Small intestine (tissue), 7 donors: ENCODE measurements around the gene LYZL1. TPM values are rescaled to one million over a fixed set of nuclear protein-coding genes. Genes with fewer than 3 reads are reported as not detected.
"Not testable (repeated sequence)": the region's sequence is repeated elsewhere in the genome, so short reads cannot be mapped to it uniquely, and the experiment has no call there.

Experiments
- DNase-seq, 2 donors: peaks; one replicate each; pipeline versions ENCODE4 v3.0.0 to v3.0.0-alpha.2; 2013
- FAIRE-seq: peaks from 2 replicates; lab custom pipeline; 2012; peaks lifted over from hg19 to GRCh38; lab: Jason Lieb, UNC
- H3K27ac ChIP-seq, 3 donors: one replicate each; pipeline ENCODE4 v1.5.1; 2013; ENCODE audit warnings: low read length in 2 of 3, mild to moderate bottlenecking in 2 of 3, control low read depth in 1 of 3, inconsistent platforms in 1 of 3, low read depth in 1 of 3, moderate library complexity in 1 of 3
- H3K27me3 ChIP-seq, 3 donors: one replicate each; pipeline ENCODE4 v1.6.1; 2013; ENCODE audit warnings: low read length in 3 of 3, inconsistent platforms in 1 of 3; ENCODE audit not compliant: control insufficient read depth in 3 of 3, insufficient read depth in 3 of 3
- H3K36me3 ChIP-seq, 3 donors: one replicate each; pipeline ENCODE4 v1.6.1; 2013; ENCODE audit warnings: low read length in 3 of 3, inconsistent platforms in 1 of 3, low read depth in 1 of 3, mild to moderate bottlenecking in 1 of 3, moderate library complexity in 1 of 3; ENCODE audit not compliant: control insufficient read depth in 3 of 3, insufficient read depth in 2 of 3
- H3K4me1 ChIP-seq, 3 donors: one replicate each; pipeline ENCODE4 v1.6.1; 2013; ENCODE audit warnings: low read length in 2 of 3, inconsistent platforms in 1 of 3, low read depth in 1 of 3, mild to moderate bottlenecking in 1 of 3, moderate library complexity in 1 of 3; ENCODE audit not compliant: control insufficient read depth in 3 of 3, insufficient read depth in 2 of 3
- H3K4me3 ChIP-seq, 3 donors: one replicate each; pipeline ENCODE4 v1.5.1; 2013; ENCODE audit warnings: low read length in 3 of 3, control low read depth in 1 of 3, inconsistent platforms in 1 of 3, low read depth in 1 of 3, mild to moderate bottlenecking in 1 of 3, moderate library complexity in 1 of 3
- H3K9me3 ChIP-seq, 2 donors: one replicate each; pipeline ENCODE4 v1.6.1; 2013; ENCODE audit warnings: low read depth in 1 of 2, low read length in 1 of 2; ENCODE audit not compliant: control insufficient read depth in 2 of 2, insufficient read depth in 1 of 2
- WGBS, 3 donors: extraction: QIAGEN DNeasy Blood & Tissue Kit; methylation state at CpG; one replicate each; pipeline ENCODE4 v1.1.7; 2013; 5-methylcytosine and 5-hydroxymethylcytosine counted together
- polyA plus RNA-seq, 4 donors: library from polyadenylated mRNA; stranded (reverse) in 3 of 4; unstranded in 1 of 4; fragments of 200-250 nt in 3 of 4; fragments of 120-200 nt in 1 of 4; gene quantifications; one replicate each; pipeline versions ENCODE4 v1.2.1 to v1.2.3, GENCODE V29; 2013
- donor health status: healthy with polysubstance abuse.
- donor health status: control.
- donor health status: control.
- donor health status: Bipolar disorder and iron deficiency.
- donor health status: healthy.

LYZL1 gene
- polyA plus RNA-seq, 4 donors, result not detected

DNA sequence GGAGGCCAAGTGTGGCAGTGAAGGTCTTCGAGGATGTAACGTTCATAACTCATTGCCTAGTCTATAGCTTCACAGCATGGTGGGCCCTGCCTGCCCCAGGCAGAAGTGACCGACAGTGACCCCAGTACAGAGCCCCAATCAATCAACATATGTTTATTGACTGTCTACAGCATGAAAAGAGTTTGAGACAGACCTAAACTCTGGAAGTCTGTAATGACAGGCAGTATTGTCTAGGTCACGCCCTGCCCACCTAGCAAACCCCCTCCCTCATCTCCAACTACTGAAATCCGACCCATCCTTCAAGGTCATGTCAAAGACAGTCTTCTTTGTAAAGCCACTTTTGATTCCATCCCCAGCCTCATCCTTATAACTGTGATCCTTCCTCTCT is 43.9 kb downstream of the LYZL1 start:
- Histone ChIP-seq H3K4me1 (no peaks in the 10 kb centered on the region), H3K27me3 (peaks cover 0 to 2% (median 0%) of the 10 kb centered on the region in 3 donors), H3K36me3 (no peaks in the 10 kb centered on the region), H3K27ac (no peak overlapping the region), H3K9me3 (no peaks in the 10 kb centered on the region), H3K4me3 (no peak overlapping the region)
- DNase-seq, result no peak
- whole genome bisulfite sequencing, 3 donors, result 41 to 59% (median 42%) methylated on average over 5 of the region's 5 CpGs
- no peak for FAIRE-seq

DNA sequence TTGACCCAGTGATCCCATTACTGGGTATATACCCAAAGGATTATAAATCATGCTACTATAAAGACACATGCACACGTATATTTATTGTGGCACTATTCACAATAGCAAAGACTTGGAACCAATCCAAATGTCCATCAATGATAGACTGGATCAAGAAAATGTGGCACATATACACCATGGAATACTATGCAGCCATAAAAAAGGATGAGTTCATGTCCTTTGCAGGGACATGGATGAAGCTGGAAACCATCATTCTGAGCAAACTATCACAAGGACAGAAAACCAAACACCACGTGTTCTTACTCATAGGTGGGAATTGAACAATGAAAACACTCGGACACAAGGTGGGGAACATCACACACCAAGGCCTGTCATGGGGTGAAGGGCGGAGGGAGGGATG is 48.7 kb downstream of the LYZL1 start:
- H3K4me1 ChIP-seq, FAIRE-seq, DNase-seq, H3K4me3 ChIP-seq, H3K36me3 ChIP-seq, H3K27ac ChIP-seq, H3K9me3 ChIP-seq, H3K27me3 ChIP-seq: not testable (repeated sequence)
- WGBS, 3 donors, result 66 to 92% (median 82%) methylated on average over 3 to 4 of the region's 4 CpGs

DNA sequence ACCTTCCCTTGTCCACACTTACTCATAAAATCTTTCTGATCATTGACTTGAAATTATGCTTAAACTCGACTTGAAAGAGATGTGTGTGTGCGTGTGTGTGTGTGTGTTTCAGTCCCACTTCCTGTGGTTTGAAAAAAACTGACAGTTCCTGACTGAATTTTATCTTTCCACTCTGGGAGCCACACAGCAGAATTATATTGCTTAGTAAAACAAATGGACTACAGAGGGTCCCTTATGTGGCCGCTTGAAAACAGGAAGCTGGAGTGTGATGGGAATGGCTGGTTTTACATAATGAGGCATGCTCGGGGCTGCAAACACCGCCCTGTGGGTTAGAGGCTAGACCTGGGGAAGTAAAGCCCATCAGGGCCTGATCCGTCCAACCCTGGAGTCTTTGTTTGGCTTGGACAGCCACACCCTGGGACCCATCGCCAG is 54.8 kb downstream of the LYZL1 start:
- Histone ChIP-seq H3K27me3 (peaks cover 0 to 8% (median 0%) of the 10 kb centered on the region in 3 donors), H3K36me3 (no peaks in the 10 kb centered on the region), H3K4me1 (no peaks in the 10 kb centered on the region), H3K4me3 (no peak overlapping the region), H3K27ac (no peak overlapping the region), H3K9me3 (peaks cover 0 to 6% of the 10 kb centered on the region in 2 donors)
- no peak for DNase-seq
- no peak for FAIRE-seq
- WGBS, 3 donors, result 62 to 69% (median 67%) methylated on average over 7 of the region's 7 CpGs

- no peak for FAIRE-seq
- H3K27me3 ChIP-seq, result peaks cover 0 to 8% (median 0%) of the 10 kb centered on the region in 3 donors
Measured at GRCh38 chr10:29344073-29344820, 55.4 kb downstream of the LYZL1 start.

GRCh38 chr10:29345144-29345909 is 56.5 kb downstream of the LYZL1 start:
- WGBS, 3 donors, result 62 to 82% (median 67%) methylated on average over 9 of the region's 9 CpGs
- Histone ChIP-seq H3K27me3 (peaks cover 0 to 5% (median 0%) of the 10 kb centered on the region in 3 donors), H3K9me3 (peaks cover 0 to 6% of the 10 kb centered on the region in 2 donors), H3K4me1 (no peaks in the 10 kb centered on the region), H3K4me3 (no peak overlapping the region), H3K36me3 (no peaks in the 10 kb centered on the region), H3K27ac (no peak overlapping the region)
- no peak for DNase-seq
- FAIRE-seq, result no peak

More at GRCh38 chr10:29344073-29344820, 55.4 kb downstream of the LYZL1 start:
- H3K36me3 ChIP-seq, result no peaks in the 10 kb centered on the region
- 71 to 81% (median 72%) methylated on average over 18 of the region's 18 CpGs for WGBS, 3 donors
- no peak overlapping the region for H3K27ac ChIP-seq
- no peak overlapping the region for H3K4me3 ChIP-seq
- peaks cover 0 to 6% of the 10 kb centered on the region in 2 donors for H3K9me3 ChIP-seq
- no peaks in the 10 kb centered on the region for H3K4me1 ChIP-seq
- no peak for DNase-seq

- Histone ChIP-seq H3K27me3 (peaks cover 0 to 5% (median 0%) of the 10 kb centered on the region in 3 donors), H3K4me3 (no peak overlapping the region), H3K9me3 (peaks cover 0 to 6% of the 10 kb centered on the region in 2 donors), H3K27ac (no peak overlapping the region), H3K4me1 (no peaks in the 10 kb centered on the region), H3K36me3 (no peaks in the 10 kb centered on the region)
- FAIRE-seq (no peak), DNase-seq (no peak)
- WGBS, 3 donors, result 84 to 89% (median 85%) methylated on average over 3 of the region's 3 CpGs
Measured at GRCh38 chr10:29345910-29346209, 57.0 kb downstream of the LYZL1 start.

GRCh38 chr10:29346296-29347001 is 57.6 kb downstream of the LYZL1 start:
- peaks cover 0 to 6% of the 10 kb centered on the region in 2 donors for H3K9me3 ChIP-seq
- FAIRE-seq (no peak), DNase-seq (no peak)
- 75 to 81% (median 81%) methylated on average over 9 of the region's 9 CpGs for WGBS, 3 donors
- peaks cover 0 to 3% (median 0%) of the 10 kb centered on the region in 3 donors for H3K27me3 ChIP-seq
- H3K27ac ChIP-seq, result no peak overlapping the region
- no peaks in the 10 kb centered on the region for H3K4me1 ChIP-seq
- no peaks in the 10 kb centered on the region for H3K36me3 ChIP-seq
- no peak overlapping the region for H3K4me3 ChIP-seq

DNA sequence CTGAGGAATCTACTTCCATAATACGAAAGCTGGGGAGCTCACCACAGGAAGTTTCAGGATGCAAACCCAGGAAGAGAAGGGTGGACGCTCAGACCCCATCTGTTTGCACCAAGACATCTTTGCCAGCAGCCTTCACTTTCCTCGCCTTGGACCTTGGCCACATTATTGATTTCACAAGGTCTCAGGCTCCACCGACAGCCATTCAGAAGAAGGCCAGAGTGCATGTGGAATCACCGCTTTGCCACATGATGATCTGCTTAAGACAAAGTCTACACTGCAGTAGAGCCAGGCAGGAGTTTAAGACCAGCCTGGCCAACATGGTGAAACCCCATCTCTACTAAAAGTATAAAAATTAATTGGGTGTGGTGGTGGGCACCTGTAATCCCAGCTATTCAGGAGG is 60.0 kb downstream of the LYZL1 start:
- H3K9me3 ChIP-seq, result peaks cover 0 to 2% of the 10 kb centered on the region in 2 donors
- FAIRE-seq (no peak), DNase-seq (peak in 1 of 2 donors; percentile 60)
- H3K4me3 ChIP-seq, result no peak overlapping the region
- no peaks in the 10 kb centered on the region for H3K36me3 ChIP-seq
- 47 to 60% (median 53%) methylated on average over 5 of the region's 5 CpGs for WGBS, 3 donors
- H3K4me1 ChIP-seq, result no peaks in the 10 kb centered on the region
- H3K27ac ChIP-seq, result no peak overlapping the region
- H3K27me3 ChIP-seq, result peaks cover 0 to 3% (median 0%) of the 10 kb centered on the region in 3 donors
